ENCODE data around the gene BHMT2. TPM values are rescaled to one million over a fixed set of nuclear protein-coding genes. Genes with fewer than 3 reads are reported as not detected.

The BHMT2 gene
- total RNA-seq, 1 donor, result 34.5 TPM

GRCh38 chr5:79025054-79025472 lies 44.5 kb upstream of the BHMT2 start:
- H3K4me3 ChIP-seq (ENCODE audit: low read depth, low read length), result peak overlapping the region; percentile 0
- peak; percentile 72 for DNase-seq (ENCODE audit: low read depth)
- peak; percentile 92 for TF ChIP-seq CTCF (IDR thresholded peaks at IDR 0.05; ENCODE audit: insufficient read depth, low read depth, low read length)

- no peak for TF ChIP-seq CTCF (IDR thresholded peaks at IDR 0.05; ENCODE audit: insufficient read depth, low read depth, low read length)
- H3K4me3 ChIP-seq (ENCODE audit: low read depth, low read length), result no peak overlapping the region
- DNase-seq (ENCODE audit: low read depth), result no peak
Measured at GRCh38 chr5:79030663-79031484, 38.7 kb upstream of the BHMT2 start.

GRCh38 chr5:79031485-79031867 lies 38.1 kb upstream of the BHMT2 start:
- TF ChIP-seq CTCF (IDR thresholded peaks at IDR 0.05; ENCODE audit: insufficient read depth, low read depth, low read length), result no peak
- no peak for DNase-seq (ENCODE audit: low read depth)
- H3K4me3 ChIP-seq (ENCODE audit: low read depth, low read length), result no peak overlapping the region

- DNase-seq (ENCODE audit: low read depth), result no peak
- no peak overlapping the region for H3K4me3 ChIP-seq (ENCODE audit: low read depth, low read length)
- TF ChIP-seq CTCF (IDR thresholded peaks at IDR 0.05; ENCODE audit: insufficient read depth, low read depth, low read length), result no peak
Measured at GRCh38 chr5:79032031-79032695, 37.4 kb upstream of the BHMT2 start.

GRCh38 chr5:79032782-79033181 lies 36.8 kb upstream of the BHMT2 start:
- no peak for DNase-seq (ENCODE audit: low read depth)
- no peak overlapping the region for H3K4me3 ChIP-seq (ENCODE audit: low read depth, low read length)
- no peak for TF ChIP-seq CTCF (IDR thresholded peaks at IDR 0.05; ENCODE audit: insufficient read depth, low read depth, low read length)

GRCh38 chr5:79035237-79035636 lies 34.3 kb upstream of the BHMT2 start:
- H3K4me3 ChIP-seq (ENCODE audit: low read depth, low read length), result no peak overlapping the region
- DNase-seq (ENCODE audit: low read depth), result no peak
- no peak for TF ChIP-seq CTCF (IDR thresholded peaks at IDR 0.05; ENCODE audit: insufficient read depth, low read depth, low read length)

Measured in fibroblast of villous mesenchyme (primary cell).